ENCODE results near the gene PRDM7.

GRCh38 chr16:90083139-90083538 is 6.0 kb upstream of the PRDM7 start:
- no peak for TF ChIP-seq POLR2AphosphoS5 (IDR thresholded peaks at IDR 0.05)
- TF ChIP-seq POLR2A (IDR thresholded peaks at IDR 0.05), result no peak
- TF ChIP-seq CTCF (IDR thresholded peaks at IDR 0.05), result no peak
- TF ChIP-seq EP300 (IDR thresholded peaks at IDR 0.05), result no peak
